Choroid plexus epithelial cell (primary cell): Measurements from ENCODE around the gene IL4.

ENCODE experiments used
- DNase-seq: peaks from one replicate; pipeline ENCODE4 v3.0.0-alpha.2; 2010; ENCODE audit warnings: low read depth
- H3K4me3 ChIP-seq: 2 replicates; pipeline ENCODE4 v1.5.1; 2011; ENCODE audit warnings: low read depth, mild to moderate bottlenecking, control low read depth, low read length, moderate library complexity
- CTCF ChIP-seq: conservative IDR thresholded peaks from 2 replicates; pipeline ENCODE4 v1.5.1; 2011; ENCODE audit warnings: low read depth, mild to moderate bottlenecking, control low read depth, inconsistent platforms, low read length, moderate library complexity

IL4 gene

DNA sequence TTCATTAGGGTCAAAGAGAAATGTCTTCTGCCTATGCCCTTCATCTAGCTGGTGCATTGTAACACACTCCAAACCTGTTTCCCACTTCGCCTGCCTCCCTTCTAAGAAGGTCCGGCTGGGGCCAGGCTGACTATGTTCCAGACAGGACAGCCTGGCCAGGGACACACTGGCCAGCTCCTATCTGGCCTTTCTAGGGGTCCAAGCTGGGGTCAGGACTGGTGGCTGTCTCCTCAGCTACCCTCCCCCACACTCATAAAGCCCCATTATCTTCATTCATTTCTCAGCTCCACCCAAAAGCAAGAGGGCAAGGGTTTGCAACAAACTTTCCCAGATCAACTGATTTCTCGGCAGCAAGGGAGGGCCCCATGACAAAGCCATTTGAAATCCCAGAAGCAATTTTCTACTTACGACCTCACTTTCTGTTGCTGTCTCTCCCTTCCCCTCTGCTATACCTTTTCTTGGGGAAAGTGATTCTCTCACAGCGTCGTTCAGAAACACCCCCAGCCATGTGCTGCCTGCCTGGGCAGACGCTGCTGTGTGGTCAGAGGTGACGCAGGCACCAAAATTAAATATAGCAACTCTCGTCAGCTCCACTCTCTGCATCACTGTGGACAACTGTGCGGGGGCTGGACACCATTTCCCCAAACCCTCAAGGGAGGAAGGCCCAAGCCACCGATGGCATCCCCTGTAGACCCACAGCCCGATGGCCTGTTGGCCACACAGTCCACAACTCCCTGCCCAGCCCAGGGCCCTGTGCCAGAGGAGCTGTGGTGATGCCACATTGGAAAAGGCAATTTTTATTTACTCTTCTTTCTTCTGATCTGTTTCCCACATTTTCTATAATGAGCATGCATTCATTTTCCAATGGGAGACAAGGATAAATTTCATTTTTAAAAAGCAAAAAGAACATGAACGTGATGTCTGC is 9.8 kb upstream of the IL4 start:
- TF ChIP-seq CTCF, result no peak
- no peak for DNase-seq
- no peak overlapping the region for H3K4me3 ChIP-seq

- no peak for DNase-seq
- no peak for TF ChIP-seq CTCF
- no peak overlapping the region for H3K4me3 ChIP-seq
These were observed 9.0 kb upstream of the IL4 start for GRCh38 chr5:132664696-132665209.

DNA sequence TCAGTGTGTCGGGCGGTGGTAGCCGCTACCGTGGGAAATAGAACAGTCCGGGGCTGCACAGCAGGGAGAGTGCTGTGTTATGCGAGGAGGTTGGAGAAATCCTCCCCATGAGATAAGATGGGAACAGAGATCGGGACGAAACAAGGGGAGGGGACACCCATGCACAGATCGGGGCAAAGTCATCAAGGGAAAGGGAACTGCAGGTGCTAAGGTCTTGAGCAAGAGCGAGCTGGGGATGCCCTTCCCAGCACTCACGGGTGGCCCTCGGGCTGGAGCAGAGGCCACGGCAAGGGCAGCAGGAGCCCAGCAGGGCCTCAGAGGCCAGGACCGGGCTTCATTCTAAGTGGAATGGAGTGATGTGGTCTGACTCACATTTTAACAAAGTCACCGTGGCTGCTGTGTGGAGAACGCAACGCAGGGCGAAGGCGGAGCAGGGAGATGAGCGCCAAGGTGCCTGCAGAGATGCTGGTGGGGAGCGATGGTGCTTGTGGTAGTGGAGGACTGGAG is 8.2 kb upstream of the IL4 start:
- TF ChIP-seq CTCF, result no peak
- DNase-seq, result no peak
- no peak overlapping the region for H3K4me3 ChIP-seq

GRCh38 chr5:132666310-132667123 is 7.3 kb upstream of the IL4 start:
- no peak overlapping the region for H3K4me3 ChIP-seq
- TF ChIP-seq CTCF, result no peak
- no peak for DNase-seq

DNA sequence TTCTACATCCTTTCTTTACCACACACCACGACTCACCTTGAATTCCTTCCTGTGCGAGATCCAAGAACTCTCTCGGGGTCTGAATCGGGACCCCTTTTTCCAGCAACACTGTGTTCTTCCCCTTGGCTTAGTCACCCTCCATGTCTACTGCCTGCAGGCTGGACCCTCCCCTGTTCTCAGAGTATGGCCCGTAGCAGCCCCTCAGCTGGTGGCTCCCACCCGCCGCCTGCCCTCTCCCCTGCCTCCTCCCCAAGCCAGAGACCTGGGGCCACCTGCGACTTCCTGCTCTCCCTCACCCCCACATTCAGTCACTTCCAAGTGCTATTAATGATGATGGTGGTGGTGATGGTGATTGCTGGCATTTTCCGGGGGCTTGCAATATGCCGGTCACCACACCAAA is 6.5 kb upstream of the IL4 start:
- no peak for DNase-seq
- TF ChIP-seq CTCF, result no peak
- no peak overlapping the region for H3K4me3 ChIP-seq

DNA sequence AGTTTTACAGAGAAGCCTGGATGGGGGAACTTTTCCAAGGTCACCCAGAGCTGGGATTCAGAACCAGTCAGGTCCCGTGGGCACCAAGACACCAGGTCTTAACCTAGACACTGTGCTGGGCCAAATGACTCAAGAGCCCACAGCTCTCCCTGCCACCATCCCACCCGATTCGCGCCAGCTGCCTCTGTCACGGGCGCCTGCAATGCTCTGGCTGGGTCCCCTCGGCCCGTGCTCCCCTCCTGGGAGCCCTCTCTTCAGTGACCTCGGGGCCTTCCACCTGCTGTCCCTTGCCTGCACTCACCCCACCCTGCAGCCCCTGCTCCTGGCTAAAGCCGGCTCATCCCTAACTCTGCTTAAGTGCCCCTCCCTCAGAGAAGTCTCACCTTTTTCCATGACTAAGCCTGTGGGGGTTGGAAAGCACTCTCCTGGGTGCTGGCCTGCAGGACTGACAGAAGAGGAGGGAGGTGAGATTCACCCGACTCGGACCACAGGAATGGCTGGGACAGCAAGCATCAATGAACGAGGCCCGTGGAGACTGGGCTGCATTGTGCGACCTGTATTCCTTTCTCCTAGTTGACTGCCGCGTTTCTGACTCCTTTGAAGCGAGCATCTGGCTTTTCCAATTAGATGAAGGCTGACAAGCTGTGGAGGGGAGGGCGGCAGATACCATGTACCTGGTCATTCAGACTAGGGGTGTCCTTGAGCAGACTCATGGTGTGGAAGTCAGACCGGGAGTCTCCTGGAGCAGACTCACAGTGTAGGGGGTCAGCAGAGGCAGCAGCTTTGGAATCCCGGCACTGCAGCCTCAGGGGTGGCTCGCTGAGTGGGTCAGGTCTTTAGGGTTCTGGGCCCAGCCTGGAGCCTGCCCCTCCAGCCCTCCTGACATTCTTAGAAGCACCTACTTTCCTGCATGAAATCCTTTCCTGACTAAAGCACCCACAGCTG is 5.8 kb upstream of the IL4 start:
- TF ChIP-seq CTCF, result no peak
- no peak for DNase-seq
- no peak overlapping the region for H3K4me3 ChIP-seq
